HG03064 (cell line): ENCODE results near the gene CXCL1.

ENCODE experiments used
- ATAC-seq: cut with Tn5 transposase; IDR thresholded peaks from one replicate; pipeline ENCODE4 v1.9.1; 2021; ENCODE audit warnings: low read depth; ENCODE audit not compliant: unreplicated experiment

The CXCL1 gene

DNA sequence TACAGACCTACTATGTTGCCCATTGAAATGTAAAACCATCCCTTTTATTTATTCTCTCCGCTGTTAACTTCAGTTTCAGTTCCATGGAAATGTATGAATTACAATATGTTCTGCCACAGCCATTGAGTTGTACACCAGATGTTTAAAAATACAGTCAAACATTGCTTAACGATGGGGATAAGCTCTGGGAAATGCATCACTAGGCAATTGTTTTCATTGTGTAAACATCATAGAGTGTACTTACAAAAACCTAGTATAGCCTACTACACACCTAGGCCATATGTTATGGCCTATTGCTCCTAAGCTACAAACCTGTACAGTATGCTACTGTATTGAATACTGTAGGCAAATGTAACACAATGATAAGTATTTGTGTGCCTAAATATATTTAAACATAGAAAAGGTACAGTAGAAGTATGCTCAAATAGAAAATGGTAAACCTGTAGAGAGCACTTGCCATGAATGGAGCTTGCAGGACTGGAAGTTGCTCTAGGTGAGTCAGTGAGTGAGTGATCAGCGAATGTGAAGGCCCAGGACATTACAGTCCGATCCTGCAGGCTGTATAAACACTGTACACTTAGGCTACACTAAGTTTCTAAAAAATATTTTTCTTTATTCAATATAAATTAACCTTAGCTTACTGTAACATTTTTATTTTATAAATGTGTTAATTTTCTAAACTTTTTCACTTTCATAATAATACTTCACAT, 18.8 kb upstream of the CXCL1 start:
- no peak for ATAC-seq

DNA sequence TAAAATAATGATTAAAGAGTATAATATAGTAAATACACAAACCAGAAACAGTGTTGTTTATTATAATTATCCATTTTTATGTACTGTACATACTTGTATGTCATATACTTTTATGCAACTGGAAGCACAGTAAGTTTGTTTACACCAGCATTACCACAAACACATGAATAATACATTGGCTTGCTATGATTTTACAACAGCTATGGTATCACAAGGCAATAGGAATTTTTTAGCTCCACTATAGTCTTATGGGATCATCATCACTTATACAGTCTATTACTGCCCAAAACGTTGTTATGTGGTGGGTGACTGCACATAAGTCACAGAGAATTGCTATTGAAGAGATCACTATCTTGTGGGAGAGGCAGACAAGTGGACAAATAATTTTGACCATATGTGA, 17.9 kb upstream of the CXCL1 start:
- ATAC-seq = no peak

DNA sequence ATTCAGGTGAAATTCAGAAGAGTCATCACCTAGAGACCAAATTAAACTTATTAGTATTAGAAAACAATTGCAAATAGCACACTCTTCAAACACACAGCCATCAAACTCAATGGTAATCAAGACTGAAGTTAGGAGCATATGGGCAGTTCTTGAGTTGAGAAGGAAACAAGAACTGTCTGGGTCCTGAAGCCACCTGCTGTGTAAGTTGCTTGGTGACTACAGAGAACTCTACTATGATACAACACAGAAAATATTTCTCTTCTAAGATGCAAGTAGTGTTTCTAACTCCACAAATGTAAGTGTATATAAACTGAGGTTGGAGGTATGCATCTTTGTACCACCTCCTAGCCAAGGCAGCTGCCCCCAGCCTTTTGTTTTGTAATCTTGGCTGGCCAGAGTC, 16.4 kb upstream of the CXCL1 start:
- ATAC-seq = no peak

DNA sequence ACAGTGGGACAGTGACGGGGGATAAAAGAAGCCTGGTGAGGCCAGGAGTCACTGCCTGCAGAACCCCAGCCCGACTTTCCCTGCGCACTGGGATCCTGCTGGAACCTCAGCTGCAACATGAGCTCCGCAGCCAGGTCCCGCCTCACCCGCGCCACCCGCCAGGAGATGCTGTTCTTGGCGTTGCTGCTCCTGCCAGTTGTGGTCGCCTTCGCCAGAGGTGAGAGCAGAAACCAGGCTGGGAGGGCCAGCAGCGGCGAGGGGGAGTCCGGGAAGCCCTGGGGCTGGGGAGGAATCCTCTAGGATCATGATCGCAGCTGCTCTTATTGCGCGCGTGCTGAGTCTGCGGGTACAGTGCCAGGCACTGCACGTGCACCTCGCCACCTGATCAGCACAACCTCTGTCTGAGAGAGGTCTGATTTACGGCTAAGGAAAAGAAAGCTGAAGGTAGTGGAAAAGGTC, 15.9 kb upstream of the CXCL1 start, which contains the start of gene PF4V1:
Gene PF4V1, plus strand, starts transcription at position 51 of the 459 bp plus-strand sequence. Its CDS starts 67 bp downstream, at position 118.
- ATAC-seq = no peak

DNA sequence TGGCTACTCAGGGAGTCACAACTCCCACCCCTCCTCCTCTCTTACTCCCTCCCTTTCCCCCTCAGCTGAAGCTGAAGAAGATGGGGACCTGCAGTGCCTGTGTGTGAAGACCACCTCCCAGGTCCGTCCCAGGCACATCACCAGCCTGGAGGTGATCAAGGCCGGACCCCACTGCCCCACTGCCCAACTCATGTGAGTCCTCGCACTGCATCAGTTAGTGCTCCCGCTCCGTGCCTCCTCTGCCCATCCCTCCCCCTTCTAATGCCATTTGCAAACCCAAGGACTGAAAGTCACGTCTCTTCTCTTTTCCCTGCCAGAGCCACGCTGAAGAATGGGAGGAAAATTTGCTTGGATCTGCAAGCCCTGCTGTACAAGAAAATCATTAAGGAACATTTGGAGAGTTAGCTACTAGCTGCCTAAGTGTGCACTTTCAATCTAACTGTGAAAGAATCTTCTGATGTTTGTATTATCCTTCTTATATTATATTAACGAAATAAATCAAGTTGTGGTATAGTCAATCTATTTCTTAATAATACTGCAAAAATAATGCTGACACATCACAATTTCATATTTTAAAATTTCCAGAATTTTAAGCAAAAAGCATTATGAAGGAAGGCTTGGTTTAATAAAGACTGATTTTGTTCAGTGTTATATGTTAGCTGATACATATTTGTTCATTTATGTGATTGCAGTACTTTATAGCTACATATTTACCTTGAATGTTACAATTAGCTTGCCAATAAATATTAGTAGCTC, 15.3 kb upstream of the CXCL1 start:
- no peak for ATAC-seq

DNA sequence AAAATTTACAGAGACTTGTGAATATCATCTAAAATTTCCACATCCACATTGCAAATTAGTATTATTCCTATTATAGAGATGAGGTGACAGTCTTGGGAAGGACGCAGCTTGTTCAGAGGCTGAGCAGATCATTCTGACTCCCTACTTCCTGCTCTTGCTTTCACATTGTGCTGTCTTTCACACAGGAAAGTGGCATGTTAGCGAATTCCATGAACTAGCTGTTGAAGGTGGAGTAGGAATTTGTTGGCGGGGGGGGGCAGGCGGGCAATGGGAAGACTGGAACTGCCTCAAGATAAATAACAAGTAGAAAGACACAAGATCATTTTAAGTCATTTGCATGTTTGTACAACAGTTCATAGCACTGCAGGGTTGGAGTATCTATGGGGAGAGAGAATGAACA, 13.8 kb upstream of the CXCL1 start:
- no peak for ATAC-seq

DNA sequence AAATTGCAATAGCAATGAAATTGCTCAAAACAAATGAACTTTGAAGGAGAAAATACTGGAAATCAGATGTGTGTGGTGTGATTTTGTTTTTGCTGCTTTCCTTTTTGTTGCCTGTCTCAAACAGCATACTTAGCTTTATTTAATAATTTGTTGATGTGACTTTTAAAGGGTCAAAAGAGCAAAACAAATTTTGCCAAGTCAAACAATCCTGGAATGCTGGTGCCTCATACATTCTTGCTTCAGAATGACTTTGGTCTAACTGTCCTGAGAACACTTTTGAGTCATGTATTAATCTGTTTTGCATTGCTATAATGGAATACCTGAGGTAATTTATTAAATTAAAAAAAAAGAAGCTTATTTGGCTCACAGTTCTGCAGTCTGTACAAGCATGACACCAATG, 12.7 kb upstream of the CXCL1 start:
- no peak for ATAC-seq

DNA sequence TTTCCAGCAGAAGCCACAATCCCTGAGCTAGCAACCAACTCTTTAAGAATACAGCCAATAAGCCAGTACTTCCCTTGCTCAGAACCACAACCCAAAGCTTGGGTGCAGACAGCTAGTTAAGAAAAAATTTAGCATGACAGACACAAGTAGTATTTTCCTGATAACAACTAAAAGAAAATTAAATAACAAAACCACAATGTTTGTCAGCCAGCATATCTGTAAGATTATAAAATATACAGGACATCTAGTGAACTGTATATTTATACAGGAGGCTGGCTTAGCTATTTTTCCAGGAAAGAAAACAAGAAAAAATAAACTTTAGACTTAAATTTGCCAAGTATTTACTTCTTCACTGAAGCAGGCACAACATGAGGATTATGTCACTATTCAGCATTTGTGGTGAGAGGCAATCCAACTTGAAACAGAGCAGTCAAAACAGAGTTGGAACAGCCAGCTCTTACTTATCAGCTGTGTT, 9.5 kb upstream of the CXCL1 start:
- ATAC-seq = no peak

DNA sequence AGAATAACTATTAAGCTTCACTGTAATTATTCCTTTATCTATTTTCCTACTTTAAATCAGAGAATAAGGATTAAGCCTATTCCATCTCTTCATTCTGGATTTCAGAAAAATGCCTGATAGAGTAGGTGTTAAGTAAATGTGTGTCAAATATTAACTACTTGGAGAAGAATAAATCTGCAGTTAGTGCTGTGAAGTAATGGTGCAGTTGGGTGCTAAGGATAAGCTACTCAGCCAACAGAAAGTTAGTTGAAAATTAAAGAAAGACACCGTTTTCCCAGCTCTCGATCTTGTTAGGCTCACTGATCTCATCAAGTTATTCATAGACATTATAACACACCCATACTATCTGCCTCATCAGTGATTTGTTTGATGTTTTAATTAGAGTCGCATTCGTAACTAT, 9.0 kb upstream of the CXCL1 start:
- ATAC-seq = no peak

DNA sequence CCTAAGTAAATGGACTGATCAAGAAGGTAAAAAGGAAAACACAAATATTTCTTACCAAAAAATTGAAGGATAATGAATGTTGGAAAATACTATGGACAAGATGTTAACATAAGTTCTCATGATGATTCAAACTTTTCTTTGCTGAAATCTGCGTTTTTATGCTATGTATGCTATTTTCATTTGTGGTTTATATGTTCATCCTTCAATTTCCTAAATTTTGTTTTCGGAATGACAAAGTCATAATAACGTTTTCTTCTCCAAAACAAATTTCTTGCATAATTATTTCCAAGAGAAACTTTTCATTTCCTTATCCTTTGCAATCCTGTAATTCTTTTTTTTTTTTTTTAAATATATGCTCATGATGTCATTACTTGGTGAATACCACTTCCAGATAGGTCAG, 8.3 kb upstream of the CXCL1 start:
- ATAC-seq = no peak

DNA sequence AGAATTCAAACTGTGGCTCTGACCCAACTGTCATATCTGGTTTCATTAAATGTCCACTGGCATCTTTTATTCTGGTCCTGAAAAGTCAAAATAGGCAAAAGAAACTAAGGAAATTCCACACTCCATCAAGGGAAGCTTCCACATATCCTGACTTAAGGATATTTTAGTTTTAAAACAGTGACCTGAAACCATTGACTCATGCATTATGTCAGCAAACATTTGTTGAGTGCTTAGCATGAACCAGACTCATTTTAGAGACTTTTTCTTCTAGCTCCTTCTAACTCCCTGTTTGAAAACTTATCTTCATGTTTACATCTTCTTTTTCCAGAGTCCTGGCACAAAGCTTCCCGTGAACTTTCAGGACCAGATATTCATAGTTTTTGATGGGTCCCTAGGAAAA, 6.9 kb upstream of the CXCL1 start:
- no peak for ATAC-seq

DNA sequence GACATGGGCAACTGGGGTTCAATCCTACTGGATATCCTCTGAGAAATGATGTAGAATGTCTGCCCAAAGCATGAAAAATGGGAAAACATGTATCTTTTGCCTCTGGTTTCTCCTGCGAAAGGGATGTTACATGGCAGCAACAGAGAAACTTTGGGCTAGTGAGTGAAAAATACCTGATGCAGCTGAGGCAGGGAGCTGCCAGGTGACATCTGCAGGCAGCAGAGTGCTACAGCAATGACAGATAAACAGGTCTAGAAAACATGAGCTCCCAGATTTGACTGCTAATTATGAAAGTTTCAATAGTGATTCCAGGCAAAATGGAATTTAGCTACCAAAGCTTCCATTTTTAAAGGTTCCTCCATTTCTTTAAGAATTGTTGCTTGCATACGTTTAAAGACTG, 4.8 kb upstream of the CXCL1 start:
- ATAC-seq = no peak

DNA sequence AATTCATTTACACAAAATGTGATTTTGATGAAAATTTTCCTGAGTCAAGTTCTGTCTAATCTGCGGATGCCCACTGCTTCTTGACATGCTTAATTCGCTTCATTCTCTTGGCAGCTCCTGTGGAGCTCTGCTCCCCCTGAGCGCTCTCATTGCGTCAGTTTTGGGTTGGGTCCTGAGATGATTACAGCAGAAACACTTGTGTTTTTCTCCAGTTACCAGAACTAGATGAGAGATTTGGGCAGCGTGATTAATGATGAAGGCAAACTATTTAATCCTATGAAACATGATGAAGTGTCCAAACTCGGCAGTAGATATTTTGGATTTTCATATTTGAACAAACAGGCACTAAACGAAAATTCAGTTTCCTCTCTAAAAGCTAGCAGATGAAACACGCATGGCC, 4.2 kb upstream of the CXCL1 start:
- no peak for ATAC-seq

DNA sequence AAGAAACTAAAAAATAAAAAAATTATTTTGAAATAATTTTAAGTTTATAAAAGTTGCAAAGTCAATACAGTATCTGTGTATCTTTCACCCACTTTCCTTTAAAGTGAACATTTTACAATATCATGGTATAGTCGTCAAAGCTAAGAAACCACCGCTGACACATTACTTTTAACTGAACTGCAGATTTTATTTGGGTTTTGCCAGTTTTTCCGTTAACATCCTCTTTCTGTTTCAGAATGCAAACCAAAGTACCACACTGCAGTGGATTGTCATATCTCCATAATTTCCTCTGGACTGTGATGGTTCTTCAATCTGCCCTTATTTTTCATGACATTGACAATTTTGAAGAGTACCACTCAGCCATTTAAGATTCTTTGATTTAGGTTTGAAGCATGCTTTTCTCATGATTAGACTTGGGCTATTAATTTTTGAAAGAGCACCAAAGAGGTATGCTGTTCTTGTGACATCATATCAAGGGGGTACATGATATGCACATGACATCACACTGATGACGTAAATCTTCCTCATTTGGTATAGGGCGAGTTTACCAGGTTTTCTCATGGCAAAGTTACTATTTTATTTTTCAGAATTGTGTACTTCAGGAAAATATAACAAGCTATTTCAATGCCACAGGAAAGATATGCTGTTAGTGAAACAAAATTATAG, 3.6 kb upstream of the CXCL1 start:
- no peak for ATAC-seq

DNA sequence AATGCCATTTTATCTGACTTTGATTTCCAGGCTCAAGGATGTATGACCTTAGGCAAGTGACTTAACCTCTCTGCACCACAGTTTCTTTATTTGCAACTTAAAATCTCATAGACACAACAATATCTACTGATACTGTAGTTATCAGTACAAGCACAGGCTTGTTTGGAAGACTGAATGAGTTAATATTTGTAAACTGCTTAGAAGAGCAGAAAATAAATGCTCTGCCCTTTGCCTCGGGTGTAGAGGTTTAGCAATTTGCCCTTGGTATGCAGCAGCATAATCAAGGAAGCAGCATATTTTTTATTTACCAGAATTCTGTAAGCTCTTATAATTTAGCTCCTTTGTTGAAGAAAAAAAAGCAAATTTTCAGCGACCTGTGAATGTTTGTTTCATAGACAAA, 2.9 kb upstream of the CXCL1 start:
- no peak for ATAC-seq

DNA sequence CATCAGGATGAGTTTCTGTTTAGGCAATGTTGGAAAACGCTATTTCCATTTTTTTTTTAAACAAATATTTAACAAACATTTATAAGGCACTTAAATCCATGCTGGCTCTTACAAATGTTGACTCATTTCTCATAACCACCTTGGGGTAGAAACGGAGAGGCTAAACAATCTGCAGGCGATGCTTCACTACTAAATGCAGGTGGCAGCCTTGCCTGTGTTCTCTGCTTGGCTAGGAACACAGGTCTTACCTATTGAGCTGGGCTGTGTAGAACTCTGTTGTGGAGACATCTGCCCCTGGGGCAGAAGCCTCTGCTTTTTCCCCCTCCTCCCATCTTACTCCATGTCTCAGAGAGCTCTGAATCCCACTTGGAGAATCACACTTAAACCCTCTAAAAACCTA, 1.4 kb upstream of the CXCL1 start:
- ATAC-seq = no peak

DNA sequence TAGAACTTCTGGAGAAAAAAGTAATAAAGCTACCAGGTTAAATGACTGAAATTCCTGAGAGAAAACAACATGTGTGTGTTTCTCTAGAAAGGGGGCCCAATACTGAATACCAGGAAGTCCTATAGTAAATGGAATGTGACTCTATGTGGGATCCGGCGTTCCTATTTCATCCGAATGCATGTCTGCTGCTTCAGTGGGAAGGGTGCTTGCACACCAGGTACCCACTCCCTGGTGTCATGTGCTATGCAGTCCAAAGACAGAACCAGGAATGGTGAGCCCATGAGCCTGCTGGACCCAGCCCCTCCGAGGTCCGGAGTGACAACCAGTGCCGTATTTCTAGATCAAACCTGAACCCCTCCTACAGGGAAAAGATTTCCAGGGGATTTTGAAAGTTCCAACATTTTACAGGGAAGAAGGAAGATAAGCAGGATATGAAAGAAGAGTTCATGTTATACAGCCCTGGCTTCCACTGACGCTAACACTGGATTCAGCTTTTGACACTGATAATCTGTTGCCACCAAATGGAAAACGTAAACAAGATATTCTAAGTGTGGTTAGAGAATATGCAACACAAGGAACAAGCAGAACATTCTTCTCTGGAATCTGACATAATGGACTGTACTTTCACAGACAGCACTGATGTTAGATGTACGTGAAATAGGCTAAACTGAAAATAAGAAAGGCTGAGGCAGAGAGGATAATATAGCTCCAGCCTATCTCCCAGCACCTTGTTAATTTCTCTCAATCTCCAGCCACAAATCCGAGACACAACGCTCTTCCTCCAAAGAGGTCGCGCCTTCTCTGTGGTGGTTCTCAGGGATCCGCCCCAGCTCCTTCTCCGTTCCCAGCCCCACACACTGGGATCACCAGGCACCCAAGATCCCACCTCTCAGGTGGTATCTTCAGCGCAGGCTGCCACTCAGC, 725 bp upstream of the CXCL1 start:
- ATAC-seq = no peak

DNA sequence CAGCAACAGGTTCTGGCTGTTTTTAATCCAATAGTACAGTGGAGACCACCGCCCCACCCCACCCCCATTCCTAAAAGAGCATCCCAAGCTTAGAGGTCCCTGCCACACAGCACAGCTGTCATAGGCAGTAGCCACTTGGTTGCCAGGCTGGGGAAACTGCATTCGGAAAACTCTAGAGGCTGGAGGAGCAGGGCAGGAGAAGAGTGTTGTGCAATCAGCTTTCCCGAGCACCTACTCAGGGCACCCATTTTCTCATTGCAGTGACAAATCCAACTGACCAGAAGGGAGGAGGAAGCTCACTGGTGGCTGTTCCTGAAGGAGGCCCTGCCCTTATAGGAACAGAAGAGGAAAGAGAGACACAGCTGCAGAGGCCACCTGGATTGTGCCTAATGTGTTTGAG, 1.1 kb downstream of the CXCL1 start:
- no peak for ATAC-seq

DNA sequence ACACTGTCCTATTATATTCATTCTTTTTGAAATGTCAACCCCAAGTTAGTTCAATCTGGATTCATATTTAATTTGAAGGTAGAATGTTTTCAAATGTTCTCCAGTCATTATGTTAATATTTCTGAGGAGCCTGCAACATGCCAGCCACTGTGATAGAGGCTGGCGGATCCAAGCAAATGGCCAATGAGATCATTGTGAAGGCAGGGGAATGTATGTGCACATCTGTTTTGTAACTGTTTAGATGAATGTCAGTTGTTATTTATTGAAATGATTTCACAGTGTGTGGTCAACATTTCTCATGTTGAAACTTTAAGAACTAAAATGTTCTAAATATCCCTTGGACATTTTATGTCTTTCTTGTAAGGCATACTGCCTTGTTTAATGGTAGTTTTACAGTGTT, 1.6 kb downstream of the CXCL1 start:
- no peak for ATAC-seq

DNA sequence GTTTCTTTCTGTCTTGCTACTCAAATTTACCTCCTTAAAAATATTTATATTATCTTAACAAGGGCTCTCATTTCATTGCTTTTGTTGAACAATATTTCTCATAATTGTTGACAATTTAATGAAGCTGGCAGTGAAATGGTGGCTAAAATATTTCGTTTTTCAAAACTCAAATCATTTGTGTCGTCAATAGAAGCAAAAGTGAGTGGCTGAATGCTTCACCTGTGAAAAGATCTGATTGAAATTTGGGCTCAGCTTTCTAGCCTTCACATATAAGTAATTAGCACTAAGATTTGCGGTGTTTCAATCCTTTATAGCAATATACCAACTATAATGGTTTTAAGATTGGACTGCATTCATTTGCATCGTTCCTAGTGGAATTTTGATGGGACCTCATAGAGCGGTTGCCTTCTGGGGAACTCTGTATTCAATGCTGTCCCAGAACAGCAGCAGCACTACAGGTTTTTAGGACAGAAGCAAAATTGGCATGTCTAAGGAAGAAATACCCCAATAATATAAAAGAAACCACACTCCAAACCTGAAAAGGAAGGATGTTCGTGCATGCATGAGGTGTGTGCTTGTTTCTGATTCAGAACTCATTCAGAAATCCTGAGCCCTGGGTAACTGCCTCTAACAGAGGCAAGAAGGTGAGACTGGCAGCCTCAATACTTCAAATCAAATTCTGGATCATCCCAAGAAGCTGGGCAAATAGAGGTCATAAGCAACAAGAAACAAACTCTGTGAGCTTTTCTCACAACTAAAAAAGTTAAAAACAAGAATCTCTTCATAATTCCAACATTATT, 2.5 kb downstream of the CXCL1 start:
- no peak for ATAC-seq
